Osteocyte (in vitro differentiated cells): Measurements from ENCODE around the gene SERPINF2. TPM values are rescaled to one million over a fixed set of nuclear protein-coding genes. Genes with fewer than 3 reads are reported as not detected.

Source experiments
- DNase-seq: peaks from one replicate; pipeline ENCODE4 v3.0.0; 2021; ENCODE audit warnings: mixed read lengths; ENCODE audit not compliant: unreplicated experiment; ENCODE audit errors: extremely low spot score
- H3K27ac Mint-ChIP-seq: one replicate; pipeline ENCODE4 v1.8.0; 2021; ENCODE audit warnings: mild to moderate bottlenecking, mixed read lengths; ENCODE audit not compliant: unreplicated experiment
- H3K27me3 Mint-ChIP-seq: one replicate; pipeline ENCODE4 v1.8.0; 2021; ENCODE audit warnings: mixed read lengths; ENCODE audit not compliant: unreplicated experiment
- H3K36me3 Mint-ChIP-seq: one replicate; pipeline ENCODE4 v1.8.0; 2021; ENCODE audit warnings: mixed read lengths; ENCODE audit not compliant: unreplicated experiment
- H3K4me1 Mint-ChIP-seq: one replicate; pipeline ENCODE4 v1.8.0; 2021; ENCODE audit warnings: mixed read lengths; ENCODE audit not compliant: unreplicated experiment
- H3K4me3 Mint-ChIP-seq: one replicate; pipeline ENCODE4 v1.8.0; 2021; ENCODE audit warnings: mild to moderate bottlenecking, moderate library complexity, mixed read lengths; ENCODE audit not compliant: unreplicated experiment
- H3K9me3 Mint-ChIP-seq: one replicate; pipeline ENCODE4 v1.8.0; 2021; ENCODE audit warnings: mixed read lengths; ENCODE audit not compliant: unreplicated experiment
- CTCF ChIP-seq: fragments of 200-600 bp; sonication (generic); IDR thresholded peaks from 2 replicates; pipeline ENCODE4 v1.5.0; 2021; ENCODE audit warnings: antibody characterized with exemption, mild to moderate bottlenecking, moderate library complexity
- total RNA-seq: library from RNA; stranded (reverse); gene quantifications from 2 replicates; pipeline ENCODE4 v1.2.1, GENCODE V29; 2021

Gene SERPINF2
- total RNA-seq, 1 donor from 2014 or later: 0.38 TPM

GRCh38 chr17:1800240-1800639 is 57.6 kb downstream of the SERPINF2 start:
- Mint-ChIP-seq H3K36me3 (peaks cover 17% of the 10 kb centered on the region), H3K9me3 (no peaks in the 10 kb centered on the region), H3K4me3 (no peak overlapping the region), H3K4me1 (peaks cover 9% of the 10 kb centered on the region), H3K27ac (no peak overlapping the region), H3K27me3 (no peaks in the 10 kb centered on the region)
- no peak for DNase-seq
- TF ChIP-seq CTCF: no peak

- Mint-ChIP-seq H3K27me3 (no peaks in the 10 kb centered on the region), H3K4me3 (no peak overlapping the region), H3K27ac (no peak overlapping the region), H3K9me3 (no peaks in the 10 kb centered on the region), H3K36me3 (peaks cover 17% of the 10 kb centered on the region), H3K4me1 (peaks cover 9% of the 10 kb centered on the region)
- TF ChIP-seq CTCF: no peak
- no peak for DNase-seq
Measured at GRCh38 chr17:1800712-1801111, 58.0 kb downstream of the SERPINF2 start.

DNA sequence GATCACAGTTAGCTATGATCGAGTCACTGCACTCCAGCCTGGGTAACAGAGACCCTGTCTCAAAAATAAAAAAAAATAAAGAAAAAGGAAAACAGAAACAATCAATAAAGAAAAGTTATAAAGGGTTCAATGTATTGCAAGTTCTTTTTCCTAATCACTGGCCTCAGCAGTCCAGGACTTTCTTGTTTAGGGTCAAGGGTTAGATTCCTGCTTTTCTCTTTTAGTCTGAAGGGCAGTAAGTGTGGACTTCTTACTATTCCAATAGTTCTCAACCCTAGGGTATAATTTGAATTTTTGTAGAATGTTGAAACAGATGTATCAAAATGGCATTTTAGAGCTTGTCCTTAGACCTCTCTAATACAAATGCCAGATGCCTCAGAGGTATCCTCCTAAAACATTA is 59.8 kb downstream of the SERPINF2 start:
- Mint-ChIP-seq H3K9me3 (no peaks in the 10 kb centered on the region), H3K27me3 (no peaks in the 10 kb centered on the region), H3K27ac (no peak overlapping the region), H3K4me3 (no peak overlapping the region), H3K36me3 (peaks cover 15% of the 10 kb centered on the region), H3K4me1 (peaks cover under 1% of the 10 kb centered on the region)
- DNase-seq: no peak
- TF ChIP-seq CTCF: no peak

- no peaks in the 10 kb centered on the region for H3K4me1 Mint-ChIP-seq
- peaks cover 14% of the 10 kb centered on the region for H3K36me3 Mint-ChIP-seq
- DNase-seq: no peak
- H3K4me3 Mint-ChIP-seq: no peak overlapping the region
- H3K9me3 Mint-ChIP-seq: no peaks in the 10 kb centered on the region
- H3K27ac Mint-ChIP-seq: no peak overlapping the region
- H3K27me3 Mint-ChIP-seq: no peaks in the 10 kb centered on the region
- TF ChIP-seq CTCF: no peak
Measured at GRCh38 chr17:1803280-1803679, 60.6 kb downstream of the SERPINF2 start.

Other genes starting within 250 kb of the SERPINF2 start
- gene INPP5K, start 226.3 kb upstream of the SERPINF2 start, total RNA-seq: 44.5 and 49.4 TPM in 2 replicates
- gene PITPNA, start 180.1 kb upstream of the SERPINF2 start, total RNA-seq: 65.0 and 71.0 TPM in 2 replicates
- gene SLC43A2, start 114.0 kb upstream of the SERPINF2 start, total RNA-seq: 4.7 and 7.3 TPM in 2 replicates
- gene SCARF1, start 97.1 kb upstream of the SERPINF2 start, total RNA-seq: 0.21 and 0.64 TPM in 2 replicates
- 1.2 and 2.6 TPM in 2 replicates for gene RILP, start 93.0 kb upstream of the SERPINF2 start, total RNA-seq
- 238 and 262 TPM in 2 replicates for gene PRPF8, start 58.0 kb upstream of the SERPINF2 start, total RNA-seq
- 4.2 and 4.7 TPM in 2 replicates for gene TLCD2, start 32.5 kb upstream of the SERPINF2 start, total RNA-seq
- 30.8 and 33.3 TPM in 2 replicates for gene WDR81, start 18.2 kb upstream of the SERPINF2 start, total RNA-seq
- 164 and 175 TPM in 2 replicates for gene SERPINF1, start 19.2 kb downstream of the SERPINF2 start, total RNA-seq
- gene SMYD4, start 87.0 kb downstream of the SERPINF2 start, total RNA-seq: 11.2 and 14.4 TPM in 2 replicates
- 75.3 and 84.8 TPM in 2 replicates for gene RPA1, start 87.1 kb downstream of the SERPINF2 start, total RNA-seq